GM23338 (cell line): ENCODE data around the gene RAD51B. TPM values are rescaled to one million over a fixed set of nuclear protein-coding genes. Genes with fewer than 3 reads are reported as not detected.

Experiments used
- ATAC-seq: fragments of 200-7000 bp; cut with Tn5 transposase; 3 replicates; pipeline ENCODE4 v1.9.1; 2020
- DNase-seq: peaks from one replicate; pipeline ENCODE4 v3.0.0-alpha.2; 2015; ENCODE audit warnings: low spot score
- H2AFZ ChIP-seq: fragments of 200-600 bp; sonication (generic); 2 replicates; pipeline ENCODE4 v1.8.0; 2016; ENCODE audit warnings: antibody characterized with exemption, mild to moderate bottlenecking, moderate library complexity
- H3F3A ChIP-seq: fragments of 200-600 bp; sonication (generic); replicated peaks from 2 replicates; pipeline ENCODE4 v1.8.0; 2017; ENCODE audit warnings: antibody characterized with exemption, mixed run types, low read depth
- H3K27ac ChIP-seq: fragments of 200-600 bp; sonication (generic); 2 replicates; pipeline ENCODE4 v1.6.1; 2016; ENCODE audit warnings: low read depth
- H3K27me3 ChIP-seq: fragments of 200-600 bp; sonication (generic); 2 replicates; pipeline ENCODE4 v1.8.0; 2016; ENCODE audit warnings: mild to moderate bottlenecking, mixed run types, moderate library complexity; ENCODE audit not compliant: insufficient read depth
- H3K36me3 ChIP-seq: fragments of 200-600 bp; sonication (generic); 2 replicates; pipeline ENCODE4 v1.8.0; 2016; ENCODE audit warnings: mild to moderate bottlenecking; ENCODE audit not compliant: insufficient read depth
- H3K4me1 ChIP-seq: fragments of 200-600 bp; sonication (generic); 2 replicates; pipeline ENCODE4 v1.8.0; 2016; ENCODE audit warnings: mild to moderate bottlenecking, moderate library complexity; ENCODE audit not compliant: insufficient read depth
- H3K4me2 ChIP-seq: fragments of 200-600 bp; sonication (generic); 2 replicates; pipeline ENCODE4 v1.7.1; 2017; ENCODE audit warnings: mixed run types
- H3K4me3 ChIP-seq: fragments of 200-600 bp; sonication (generic); 2 replicates; pipeline ENCODE4 v1.6.1; 2016; ENCODE audit warnings: mixed run types
- H3K79me2 ChIP-seq: fragments of 200-600 bp; sonication (generic); replicated peaks from 2 replicates; pipeline ENCODE4 v1.8.0; 2017; ENCODE audit warnings: mild to moderate bottlenecking; ENCODE audit not compliant: insufficient read depth
- H3K9me2 ChIP-seq: fragments of 200-600 bp; sonication (generic); 2 replicates; pipeline ENCODE4 v1.8.0; 2017; ENCODE audit not compliant: insufficient read depth
- H4K20me1 ChIP-seq: fragments of 200-600 bp; sonication (generic); replicated peaks from 2 replicates; pipeline ENCODE4 v1.8.0; 2017; ENCODE audit warnings: mild to moderate bottlenecking; ENCODE audit not compliant: insufficient read depth
- H3K27ac Mint-ChIP-seq: 2 replicates; pipeline ENCODE4 v1.8.0; 2020; ENCODE audit warnings: inconsistent platforms, mild to moderate bottlenecking, moderate library complexity, mixed read lengths
- H3K27me3 Mint-ChIP-seq: 3 replicates; pipeline ENCODE4 v1.8.0; 2022; ENCODE audit warnings: low read depth, mild to moderate bottlenecking, moderate library complexity, mixed read lengths, inconsistent platforms; ENCODE audit not compliant: insufficient read depth, poor library complexity
- H3K36me3 Mint-ChIP-seq: 3 replicates; pipeline ENCODE4 v1.8.0; 2021; ENCODE audit warnings: low read depth, mild to moderate bottlenecking, inconsistent platforms, moderate library complexity, mixed read lengths
- H3K4me1 Mint-ChIP-seq: 3 replicates; pipeline ENCODE4 v1.8.0; 2020; ENCODE audit warnings: mild to moderate bottlenecking, inconsistent platforms, mixed read lengths
- H3K4me3 Mint-ChIP-seq: 3 replicates; pipeline ENCODE4 v1.8.0; 2021; ENCODE audit warnings: moderate library complexity, mild to moderate bottlenecking, inconsistent platforms, mixed read lengths
- H3K9me3 Mint-ChIP-seq: 3 replicates; pipeline ENCODE4 v1.8.0; 2020; ENCODE audit warnings: moderate library complexity, mild to moderate bottlenecking, inconsistent platforms, mixed read lengths
- CREB1 ChIP-seq: fragments of 250-450 bp; sonication (Bioruptor Pico); IDR thresholded peaks from 2 replicates; pipeline ENCODE4 v1.5.0; 2020; ENCODE audit warnings: low read depth, mild to moderate bottlenecking, moderate library complexity
- EZH2 ChIP-seq: fragments of 200-600 bp; sonication (generic); IDR thresholded peaks from one replicate; pipeline ENCODE4 v1.8.0; 2017; ENCODE audit warnings: antibody characterized with exemption, mild to moderate bottlenecking, low read depth; ENCODE audit not compliant: unreplicated experiment
- EZH2phosphoT487 ChIP-seq: fragments of 200-600 bp; sonication (generic); IDR thresholded peaks from one replicate; pipeline ENCODE4 v1.8.1; 2018; ENCODE audit warnings: antibody characterized with exemption; ENCODE audit not compliant: unreplicated experiment
- NANOG ChIP-seq: IDR thresholded peaks from 2 replicates; pipeline ENCODE4 v1.6.1; 2016; ENCODE audit warnings: antibody characterized with exemption, borderline replicate concordance
- POLR2AphosphoS5 ChIP-seq: IDR thresholded peaks from 2 replicates; pipeline ENCODE4 v1.6.1; 2016; ENCODE audit warnings: antibody characterized with exemption, low read depth
- STAT1 ChIP-seq: IDR thresholded peaks from one replicate; pipeline ENCODE4 v1.6.1; 2016; ENCODE audit warnings: antibody characterized with exemption; ENCODE audit not compliant: unreplicated experiment
- ZNF114 ChIP-seq: fragments of 250-450 bp; sonication (Bioruptor Pico); IDR thresholded peaks from 2 replicates; pipeline ENCODE4 v1.5.0; 2020; ENCODE audit warnings: mild to moderate bottlenecking, moderate library complexity
- ZNF331 ChIP-seq: fragments of 250-450 bp; sonication (Bioruptor Pico); IDR thresholded peaks from 2 replicates; pipeline ENCODE4 v1.5.0; 2020; ENCODE audit warnings: low read depth, mild to moderate bottlenecking, moderate library complexity
- polyA plus RNA-seq: library from polyadenylated mRNA; unstranded; fragments of >200 nt; fragmentation: Nextera tagmentation; extraction: Ambion mirVana; gene quantifications from 2 replicates; pipeline ENCODE4 v1.2.1, GENCODE V29; 2016
- total RNA-seq: library from RNA; depleted of rRNA; stranded (reverse); fragments of >200 nt; shearing (Covaris generic); gene quantifications from 2 replicates; pipeline ENCODE4 v1.2.3, GENCODE V29; 2014
- TF ChIP-seq, protein P1 (sequence below): IDR thresholded peaks from 2 replicates; pipeline ENCODE4 v1.6.1; 2016; ENCODE audit warnings: antibody characterized with exemption
- TF ChIP-seq, protein P2 (sequence below), 2 experiments: fragments of 200-600 bp in 1 of 2; sonication (generic) in 1 of 2; conservative IDR thresholded peaks; 2 replicates each; pipeline versions ENCODE4 v1.5.1 to v1.6.1; 2016 to 2017; ENCODE audit warnings: antibody characterized with exemption in 2 of 2, low read depth in 2 of 2, mild to moderate bottlenecking in 2 of 2, moderate library complexity in 1 of 2

RAD51B gene
- total and polyA plus RNA-seq, 2 experiments from 2014 or later: 15.7 to 29.1 TPM

DNA sequence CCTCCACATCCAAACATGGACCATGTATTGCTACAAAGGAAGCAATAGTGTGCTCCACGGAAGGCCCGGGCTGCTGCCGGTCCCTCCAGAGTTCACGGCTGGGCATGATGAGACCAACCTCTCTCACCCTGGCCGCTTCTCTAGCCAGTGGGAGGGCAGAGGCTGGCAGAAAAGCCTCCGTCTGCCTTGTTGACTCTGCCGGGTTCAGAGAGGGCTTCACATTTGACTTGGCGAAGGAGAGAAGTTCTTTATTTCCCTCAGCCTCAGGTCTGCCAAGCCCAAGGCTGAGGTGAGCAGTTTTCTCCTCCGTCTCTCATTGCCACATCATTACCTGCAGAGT is 743.3 kb downstream of the RAD51B start:
- DNase-seq: no peak
- no peak for ATAC-seq
- H3K4me3 Mint-ChIP-seq: no peak overlapping the region
- Histone ChIP-seq H3K79me2 (no peaks in the 10 kb centered on the region), H4K20me1 (no peaks in the 10 kb centered on the region), H2AFZ (no peak overlapping the region), H3K4me1 (peaks cover 10% of the 10 kb centered on the region; the same call in 1 of the 2 replicates), H3K9me2 (no peaks in the 10 kb centered on the region), H3K4me3 (no peak overlapping the region), H3K27me3 (no peaks in the 10 kb centered on the region), H3K36me3 (no peaks in the 10 kb centered on the region), H3K27ac (no peak overlapping the region), H3K4me2 (no peak overlapping the region), H3F3A (no peaks in the 10 kb centered on the region)
- no peaks in the 10 kb centered on the region for H3K36me3 Mint-ChIP-seq
- no peaks in the 10 kb centered on the region for H3K9me3 Mint-ChIP-seq
- no peak for TF ChIP-seq NANOG
- peaks cover 17% of the 10 kb centered on the region for H3K4me1 Mint-ChIP-seq
- no peak overlapping the region for H3K27ac Mint-ChIP-seq
- peaks cover 11% of the 10 kb centered on the region for H3K27me3 Mint-ChIP-seq

DNA sequence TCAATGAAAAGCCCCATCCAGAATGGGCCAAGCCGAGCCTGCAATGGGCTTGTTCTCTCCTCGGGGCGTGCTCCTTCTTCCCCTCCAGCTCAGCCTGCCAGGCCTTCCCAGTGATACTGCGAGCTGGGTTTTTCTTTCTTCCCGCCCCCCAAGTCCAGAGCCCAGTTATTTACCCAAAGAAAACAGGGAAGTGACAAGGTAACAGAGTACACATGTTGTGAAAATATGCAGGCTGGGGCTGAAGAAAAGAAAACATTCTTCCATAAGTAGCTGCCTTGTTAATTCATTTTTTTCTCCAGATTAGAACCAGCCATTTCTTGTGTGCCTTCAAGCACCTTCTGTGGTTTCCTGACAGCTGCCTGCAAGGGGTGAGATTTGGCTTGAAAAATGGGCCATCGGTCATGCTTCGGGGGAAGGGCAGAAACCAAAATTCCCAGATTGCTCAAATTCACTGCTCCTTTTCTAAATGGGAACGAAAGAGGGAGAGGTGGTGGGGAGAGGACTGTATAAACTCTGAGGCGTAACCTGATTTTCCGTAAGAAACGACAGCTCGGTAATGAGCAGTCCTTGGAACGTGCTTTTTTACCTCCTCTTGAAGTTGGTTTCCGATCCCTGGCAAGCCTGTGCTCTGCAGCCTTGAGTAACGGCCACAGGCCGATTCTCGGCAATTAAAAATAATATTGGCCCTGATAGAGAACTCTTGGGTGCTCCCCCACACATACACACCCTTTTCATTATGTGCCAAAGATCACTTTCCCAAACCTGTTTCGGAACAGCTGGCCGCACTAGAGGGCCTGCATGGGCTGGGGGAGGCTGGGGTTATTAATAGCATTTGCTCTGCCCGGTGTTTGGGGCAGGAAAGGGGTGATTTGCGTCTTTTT is 743.9 kb downstream of the RAD51B start:
- no peak overlapping the region for H3K27ac Mint-ChIP-seq
- H3K4me3 Mint-ChIP-seq: no peak overlapping the region
- Histone ChIP-seq H3K4me2 (no peak overlapping the region; the same call in 1 of the 2 replicates), H3K27me3 (no peaks in the 10 kb centered on the region), H2AFZ (peak overlapping the region; percentile 52; the same call in 1 of the 2 replicates), H4K20me1 (no peaks in the 10 kb centered on the region), H3K27ac (0 out of 2 replicates have a peak overlapping the region, but pooled peaks have one; percentile 19), H3K79me2 (no peaks in the 10 kb centered on the region), H3K4me1 (peaks cover 10% of the 10 kb centered on the region; the same call in 1 of the 2 replicates), H3K36me3 (no peaks in the 10 kb centered on the region), H3K9me2 (no peaks in the 10 kb centered on the region; the same call in 1 of the 2 replicates), H3K4me3 (no peak overlapping the region), H3F3A (no peaks in the 10 kb centered on the region)
- H3K4me1 Mint-ChIP-seq: peaks cover 15% of the 10 kb centered on the region
- peaks cover 8% of the 10 kb centered on the region for H3K27me3 Mint-ChIP-seq
- TF ChIP-seq STAT1 (no peak), ZNF114 (CRISPR knock-in tag) (no peak), POLR2AphosphoS5 (no peak), NANOG (no peak), ZNF331 (no peak)
- TF ChIP-seq, protein P1, sequence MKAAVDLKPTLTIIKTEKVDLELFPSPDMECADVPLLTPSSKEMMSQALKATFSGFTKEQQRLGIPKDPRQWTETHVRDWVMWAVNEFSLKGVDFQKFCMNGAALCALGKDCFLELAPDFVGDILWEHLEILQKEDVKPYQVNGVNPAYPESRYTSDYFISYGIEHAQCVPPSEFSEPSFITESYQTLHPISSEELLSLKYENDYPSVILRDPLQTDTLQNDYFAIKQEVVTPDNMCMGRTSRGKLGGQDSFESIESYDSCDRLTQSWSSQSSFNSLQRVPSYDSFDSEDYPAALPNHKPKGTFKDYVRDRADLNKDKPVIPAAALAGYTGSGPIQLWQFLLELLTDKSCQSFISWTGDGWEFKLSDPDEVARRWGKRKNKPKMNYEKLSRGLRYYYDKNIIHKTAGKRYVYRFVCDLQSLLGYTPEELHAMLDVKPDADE: no peak
- no peaks in the 10 kb centered on the region for H3K36me3 Mint-ChIP-seq
- H3K9me3 Mint-ChIP-seq: no peaks in the 10 kb centered on the region
- ATAC-seq (peak; percentile 28), DNase-seq (peak; percentile 28)

DNA sequence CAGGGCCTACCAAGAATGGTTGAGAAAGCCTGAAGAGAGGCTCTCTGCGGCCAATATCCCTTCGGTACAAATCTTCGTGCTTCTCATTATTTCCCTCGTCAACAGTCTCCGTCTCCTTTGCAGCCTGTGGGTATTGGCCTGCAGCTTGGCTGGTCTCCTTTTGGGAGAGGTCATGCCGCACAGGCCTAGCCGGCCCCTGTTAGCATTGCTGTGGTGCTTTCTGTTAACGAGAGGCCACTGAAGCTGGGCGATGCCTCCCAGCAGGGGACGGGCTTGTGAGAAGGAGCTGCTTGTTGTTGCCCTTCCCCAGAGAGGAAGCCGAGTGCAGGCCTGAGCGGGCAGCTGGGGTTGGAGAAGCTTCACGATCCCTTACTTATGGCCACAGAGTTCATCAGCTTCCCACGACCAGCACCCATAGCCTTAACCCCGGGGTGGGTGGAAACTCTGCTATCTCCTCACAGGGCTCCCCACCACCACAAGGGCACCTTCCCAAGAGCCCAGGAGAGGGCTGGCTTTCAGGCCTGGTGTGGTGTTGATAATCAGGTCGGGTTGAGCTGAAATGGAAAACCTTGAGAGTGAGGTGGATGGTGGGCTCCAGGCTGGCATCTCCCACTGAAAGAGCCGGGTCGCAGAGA is 744.7 kb downstream of the RAD51B start:
- Histone ChIP-seq H3K27me3 (no peaks in the 10 kb centered on the region), H3K4me3 (no peak overlapping the region), H3K4me1 (peaks cover 10% of the 10 kb centered on the region; the same call in 1 of the 2 replicates), H2AFZ (peak overlapping the region; percentile 52; the same call in 1 of the 2 replicates), H3F3A (no peaks in the 10 kb centered on the region), H4K20me1 (no peaks in the 10 kb centered on the region), H3K9me2 (no peaks in the 10 kb centered on the region; the same call in 1 of the 2 replicates), H3K27ac (0 out of 2 replicates have a peak overlapping the region, but pooled peaks have one; percentile 19), H3K36me3 (no peaks in the 10 kb centered on the region), H3K79me2 (no peaks in the 10 kb centered on the region), H3K4me2 (no peak overlapping the region; the same call in 1 of the 2 replicates)
- Mint-ChIP-seq H3K36me3 (no peaks in the 10 kb centered on the region), H3K4me3 (no peak overlapping the region), H3K27ac (0 out of 2 replicates have a peak overlapping the region, but pooled peaks have one; percentile 11), H3K4me1 (peaks cover 20% of the 10 kb centered on the region), H3K27me3 (peaks cover 7% of the 10 kb centered on the region), H3K9me3 (no peaks in the 10 kb centered on the region)
- peak; percentile 58 for ATAC-seq
- DNase-seq: no peak
- TF ChIP-seq CREB1 (CRISPR knock-in tag) (no peak), EZH2phosphoT487 (no peak), ZNF114 (CRISPR knock-in tag) (no peak), EZH2 (no peak), ZNF331 (no peak)
- TF ChIP-seq, protein P2, sequence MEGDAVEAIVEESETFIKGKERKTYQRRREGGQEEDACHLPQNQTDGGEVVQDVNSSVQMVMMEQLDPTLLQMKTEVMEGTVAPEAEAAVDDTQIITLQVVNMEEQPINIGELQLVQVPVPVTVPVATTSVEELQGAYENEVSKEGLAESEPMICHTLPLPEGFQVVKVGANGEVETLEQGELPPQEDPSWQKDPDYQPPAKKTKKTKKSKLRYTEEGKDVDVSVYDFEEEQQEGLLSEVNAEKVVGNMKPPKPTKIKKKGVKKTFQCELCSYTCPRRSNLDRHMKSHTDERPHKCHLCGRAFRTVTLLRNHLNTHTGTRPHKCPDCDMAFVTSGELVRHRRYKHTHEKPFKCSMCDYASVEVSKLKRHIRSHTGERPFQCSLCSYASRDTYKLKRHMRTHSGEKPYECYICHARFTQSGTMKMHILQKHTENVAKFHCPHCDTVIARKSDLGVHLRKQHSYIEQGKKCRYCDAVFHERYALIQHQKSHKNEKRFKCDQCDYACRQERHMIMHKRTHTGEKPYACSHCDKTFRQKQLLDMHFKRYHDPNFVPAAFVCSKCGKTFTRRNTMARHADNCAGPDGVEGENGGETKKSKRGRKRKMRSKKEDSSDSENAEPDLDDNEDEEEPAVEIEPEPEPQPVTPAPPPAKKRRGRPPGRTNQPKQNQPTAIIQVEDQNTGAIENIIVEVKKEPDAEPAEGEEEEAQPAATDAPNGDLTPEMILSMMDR (conservative IDR thresholded peaks at IDR 0.05; ENCODE audit: low read depth in 2 of 2): no peak
- TF ChIP-seq, protein P1: no peak
